ENCODE data around the gene EFNA3. TPM values are rescaled to one million over a fixed set of nuclear protein-coding genes. Genes with fewer than 3 reads are reported as not detected.

EFNA3 gene
- total RNA-seq, 4 donors from 2014 or later, result 0.91 to 1.7 (median 1.7) TPM; not detected in 1

DNA sequence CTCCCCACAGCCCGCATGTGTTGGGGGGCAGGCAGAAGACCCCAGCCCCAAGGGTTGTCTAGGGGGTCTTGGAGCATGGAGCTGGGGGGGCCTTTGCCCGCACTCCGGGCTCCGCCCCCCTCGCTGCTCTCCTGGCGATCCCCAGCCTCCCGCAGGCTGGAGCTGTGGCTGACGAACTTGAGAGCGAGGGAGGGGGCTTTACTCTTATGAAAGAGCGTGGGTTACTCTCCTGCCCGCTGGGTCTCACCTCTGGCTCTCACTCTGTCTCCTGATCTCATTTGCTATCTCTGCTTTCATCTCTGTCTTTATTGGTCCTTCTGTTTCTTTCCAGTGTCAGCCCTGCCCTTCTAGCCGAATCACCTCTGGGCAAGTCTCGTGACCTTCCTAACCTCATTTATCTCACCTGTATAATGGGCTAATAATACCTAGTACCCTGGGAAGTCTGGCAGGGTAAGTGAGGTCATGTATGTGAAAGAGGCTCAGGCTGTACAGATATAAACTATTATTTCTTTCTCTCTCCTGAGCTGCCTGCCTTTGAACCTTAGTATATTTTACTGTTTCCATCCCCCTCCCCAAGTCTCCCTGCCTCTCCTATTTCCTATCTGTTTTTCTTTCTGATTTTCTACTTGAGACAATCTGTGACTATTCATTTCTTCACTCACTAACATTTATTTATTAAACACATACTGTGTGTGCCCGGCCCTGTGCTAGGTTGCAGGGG lies 14.4 kb upstream of the EFNA3 start:
- Histone ChIP-seq H3K4me1 (peaks cover 37 to 46% (median 42%) of the 10 kb centered on the region in 4 donors), H3K27ac (replicated peaks in 1 of 4) (peak overlapping the region; percentile 69 to 84 (median 80)), H3K36me3 (peaks cover 0 to 39% (median 27%) of the 10 kb centered on the region in 4 donors), H3K9me3 (no peaks in the 10 kb centered on the region), H3K27me3 (peaks cover 0 to 7% (median 0%) of the 10 kb centered on the region in 4 donors), H3K4me3 (peak overlapping the region; percentile 65 to 89 (median 74))
- DNase-seq (ENCODE audit: extremely low spot score), result no peak
- intact Hi-C loops (cut with DNase I), result loop anchor here (5.0 kb wide), 1 partner anchor 102 kb away; the partner anchor contains the start of gene PYGO2
- TF ChIP-seq, protein P1, sequence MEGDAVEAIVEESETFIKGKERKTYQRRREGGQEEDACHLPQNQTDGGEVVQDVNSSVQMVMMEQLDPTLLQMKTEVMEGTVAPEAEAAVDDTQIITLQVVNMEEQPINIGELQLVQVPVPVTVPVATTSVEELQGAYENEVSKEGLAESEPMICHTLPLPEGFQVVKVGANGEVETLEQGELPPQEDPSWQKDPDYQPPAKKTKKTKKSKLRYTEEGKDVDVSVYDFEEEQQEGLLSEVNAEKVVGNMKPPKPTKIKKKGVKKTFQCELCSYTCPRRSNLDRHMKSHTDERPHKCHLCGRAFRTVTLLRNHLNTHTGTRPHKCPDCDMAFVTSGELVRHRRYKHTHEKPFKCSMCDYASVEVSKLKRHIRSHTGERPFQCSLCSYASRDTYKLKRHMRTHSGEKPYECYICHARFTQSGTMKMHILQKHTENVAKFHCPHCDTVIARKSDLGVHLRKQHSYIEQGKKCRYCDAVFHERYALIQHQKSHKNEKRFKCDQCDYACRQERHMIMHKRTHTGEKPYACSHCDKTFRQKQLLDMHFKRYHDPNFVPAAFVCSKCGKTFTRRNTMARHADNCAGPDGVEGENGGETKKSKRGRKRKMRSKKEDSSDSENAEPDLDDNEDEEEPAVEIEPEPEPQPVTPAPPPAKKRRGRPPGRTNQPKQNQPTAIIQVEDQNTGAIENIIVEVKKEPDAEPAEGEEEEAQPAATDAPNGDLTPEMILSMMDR (IDR thresholded peaks at IDR 0.05), result no peak
- TF ChIP-seq EP300 (IDR thresholded peaks at IDR 0.05) (no peak), POLR2AphosphoS5 (IDR thresholded peaks at IDR 0.05) (no peak), POLR2A (IDR thresholded peaks at IDR 0.05; ENCODE audit: low read depth) (no peak)
- 13% methylated on average over 10 of the region's 14 CpGs for whole genome bisulfite sequencing

DNA sequence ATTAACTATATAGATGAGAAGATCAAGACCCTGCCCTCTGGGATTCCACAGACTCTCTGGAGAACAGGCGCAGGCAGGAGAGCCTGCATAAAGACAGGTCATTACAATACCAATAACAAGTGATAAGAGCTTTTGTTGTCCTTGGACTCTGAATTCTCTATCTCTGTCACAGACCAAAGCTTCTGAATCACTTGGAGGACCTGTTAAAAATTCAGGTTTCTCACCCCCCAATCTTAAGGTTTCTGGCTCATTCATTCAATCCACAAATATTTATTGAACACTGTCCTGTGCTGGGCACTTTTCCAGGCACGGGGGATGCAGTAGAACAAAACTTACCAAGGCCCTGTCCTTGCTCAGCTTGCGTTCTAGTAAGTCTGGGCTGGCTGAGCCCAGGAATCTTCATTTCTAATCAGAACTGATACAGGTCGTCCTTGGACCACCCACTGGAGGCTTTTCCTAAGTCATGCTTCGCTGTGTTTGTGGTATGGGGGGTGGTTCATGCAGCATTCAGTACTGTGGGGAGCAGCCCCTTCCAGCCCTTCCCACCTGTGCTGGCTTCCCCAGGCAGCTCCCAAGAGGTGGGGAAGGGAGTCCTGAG lies 13.7 kb upstream of the EFNA3 start:
- H3K27me3 ChIP-seq, result peaks cover 0 to 7% (median 0%) of the 10 kb centered on the region in 4 donors
- no peak overlapping the region for H3K27ac ChIP-seq (replicated peaks in 1 of 4)
- H3K4me3 ChIP-seq, result no peak overlapping the region
- peaks cover 0 to 33% (median 21%) of the 10 kb centered on the region in 4 donors for H3K36me3 ChIP-seq
- WGBS, result 78% methylated on average over 5 of the region's 5 CpGs
- H3K9me3 ChIP-seq, result no peaks in the 10 kb centered on the region
- intact Hi-C loops (cut with DNase I), result loop anchor here (5.0 kb wide), 1 partner anchor 103 kb away; the partner anchor contains the start of gene PYGO2
- TF ChIP-seq POLR2A (IDR thresholded peaks at IDR 0.05; ENCODE audit: low read depth), result no peak
- no peak for TF ChIP-seq EP300 (IDR thresholded peaks at IDR 0.05)
- TF ChIP-seq, protein P1 (IDR thresholded peaks at IDR 0.05), result no peak
- TF ChIP-seq POLR2AphosphoS5 (IDR thresholded peaks at IDR 0.05), result no peak
- H3K4me1 ChIP-seq, result peaks cover 38 to 49% (median 45%) of the 10 kb centered on the region in 4 donors
- DNase-seq (ENCODE audit: extremely low spot score), result no peak

DNA sequence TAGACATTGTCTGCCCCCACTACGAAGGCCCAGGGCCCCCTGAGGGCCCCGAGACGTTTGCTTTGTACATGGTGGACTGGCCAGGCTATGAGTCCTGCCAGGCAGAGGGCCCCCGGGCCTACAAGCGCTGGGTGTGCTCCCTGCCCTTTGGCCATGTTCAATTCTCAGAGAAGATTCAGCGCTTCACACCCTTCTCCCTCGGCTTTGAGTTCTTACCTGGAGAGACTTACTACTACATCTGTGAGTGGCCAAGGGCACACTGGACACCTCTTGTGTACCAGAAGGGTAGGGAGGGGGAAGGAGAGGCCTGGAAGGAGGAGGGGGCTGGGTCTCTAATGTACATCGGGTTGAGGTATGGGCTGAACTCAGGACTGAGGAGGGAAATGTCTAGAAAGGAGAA lies 11.9 kb upstream of the EFNA3 start:
- Histone ChIP-seq H3K4me3 (no peak overlapping the region), H3K27me3 (peaks cover 0 to 5% (median 0%) of the 10 kb centered on the region in 4 donors), H3K4me1 (peaks cover 43 to 55% (median 49%) of the 10 kb centered on the region in 4 donors), H3K36me3 (peaks cover 0 to 16% (median 6%) of the 10 kb centered on the region in 4 donors), H3K27ac (replicated peaks in 1 of 4) (no peak overlapping the region), H3K9me3 (no peaks in the 10 kb centered on the region)
- 78% methylated on average over 5 of the region's 8 CpGs for WGBS
- intact Hi-C loops (cut with DNase I), result no loop called here
- DNase-seq (ENCODE audit: extremely low spot score), result no peak
- TF ChIP-seq EP300 (IDR thresholded peaks at IDR 0.05) (no peak), POLR2A (IDR thresholded peaks at IDR 0.05; ENCODE audit: low read depth) (no peak), POLR2AphosphoS5 (IDR thresholded peaks at IDR 0.05) (no peak)
- TF ChIP-seq, protein P1 (IDR thresholded peaks at IDR 0.05), result no peak

DNA sequence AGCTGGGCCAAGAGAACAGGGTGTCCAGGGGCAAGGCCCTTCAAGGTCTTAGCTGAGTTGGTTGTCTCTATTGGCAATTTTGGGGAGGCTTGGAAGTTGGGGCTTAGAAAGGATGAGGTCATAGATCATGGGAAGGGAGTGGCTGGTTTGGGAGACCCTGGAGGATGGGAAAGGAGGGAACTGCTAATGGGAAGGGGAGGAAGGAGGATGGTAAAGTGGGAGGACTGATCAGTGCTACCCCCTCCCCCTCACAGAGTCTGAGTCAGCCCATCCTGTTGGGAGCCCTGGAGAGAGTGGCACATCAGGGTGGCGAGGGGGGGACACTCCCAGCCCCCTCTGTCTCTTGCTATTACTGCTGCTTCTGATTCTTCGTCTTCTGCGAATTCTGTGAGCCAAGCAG lies 10.0 kb upstream of the EFNA3 start:
- TF ChIP-seq POLR2AphosphoS5 (IDR thresholded peaks at IDR 0.05), result no peak
- TF ChIP-seq, protein P1 (IDR thresholded peaks at IDR 0.05), result no peak
- no peak for TF ChIP-seq POLR2A (IDR thresholded peaks at IDR 0.05; ENCODE audit: low read depth)
- TF ChIP-seq EP300 (IDR thresholded peaks at IDR 0.05), result no peak
- WGBS, result 92% methylated on average over 3 of the region's 3 CpGs
- Histone ChIP-seq H3K27me3 (no peaks in the 10 kb centered on the region), H3K4me3 (no peak overlapping the region), H3K27ac (replicated peaks in 1 of 4) (no peak overlapping the region), H3K4me1 (peaks cover 25 to 39% (median 32%) of the 10 kb centered on the region in 4 donors), H3K36me3 (peaks cover 0 to 5% (median 3%) of the 10 kb centered on the region in 4 donors), H3K9me3 (no peaks in the 10 kb centered on the region)
- no peak for DNase-seq (ENCODE audit: extremely low spot score)
- intact Hi-C loops (cut with DNase I), result no loop called here

All from esophagus muscularis mucosa (tissue), 4 donors.